Activated T-cell treated with anti-CD3 and anti-CD28 coated beads, Interleukin-2, amount 50 U/mL, for 1 hour (primary cell): ENCODE measurements around the gene PTPRD.

Source experiments
- DNase-seq: peaks from one replicate; pipeline ENCODE4 v3.0.0-alpha.2; 2020

Gene PTPRD

GRCh38 chr9:8877753-8878494, 1734.9 kb downstream of the PTPRD start:
- DNase-seq: no peak

DNA sequence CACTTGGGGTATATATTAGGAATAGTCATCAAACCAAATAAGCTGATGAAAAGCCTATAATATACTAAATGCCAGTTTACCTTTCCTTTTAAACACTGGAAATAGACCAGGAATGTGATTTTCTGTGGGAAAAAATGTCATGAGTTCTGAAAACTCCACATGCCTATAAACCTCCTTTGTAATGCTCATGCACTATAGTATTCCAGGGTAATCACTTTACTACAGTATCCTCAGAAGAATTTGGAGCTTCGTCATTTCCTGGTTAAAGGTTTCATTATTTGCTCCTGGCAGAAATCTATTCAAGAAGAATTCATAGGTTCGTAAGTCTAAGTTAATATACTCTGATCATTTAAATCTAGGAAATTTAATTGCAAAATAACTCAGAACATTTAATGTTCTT, 1736.5 kb downstream of the PTPRD start:
- DNase-seq: no peak

- no peak for DNase-seq
Observed at GRCh38 chr9:8874482-8874881, 1738.3 kb downstream of the PTPRD start.

- no peak for DNase-seq
Observed at GRCh38 chr9:8872802-8873201, 1740.0 kb downstream of the PTPRD start.

GRCh38 chr9:8871796-8872445, 1740.9 kb downstream of the PTPRD start:
- no peak for DNase-seq

DNA sequence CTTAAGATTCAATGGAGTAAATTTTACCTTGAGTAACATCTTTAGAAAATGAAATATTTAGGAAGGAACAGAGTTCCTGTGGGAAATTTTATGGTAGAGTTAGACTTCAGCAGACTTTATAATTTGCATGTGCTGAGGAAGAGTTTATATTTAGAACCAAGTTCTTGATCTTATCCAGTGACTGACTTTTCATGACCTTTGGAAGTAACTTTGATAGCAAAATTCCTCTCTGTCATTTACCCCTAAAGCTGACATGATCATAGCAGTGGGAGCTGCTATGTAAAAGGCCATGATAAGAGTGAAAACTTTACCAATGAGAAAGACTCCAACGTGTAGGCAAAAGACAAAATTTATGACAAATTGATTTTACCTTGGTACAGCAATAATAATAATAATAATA, 1741.4 kb downstream of the PTPRD start:
- no peak for DNase-seq

DNA sequence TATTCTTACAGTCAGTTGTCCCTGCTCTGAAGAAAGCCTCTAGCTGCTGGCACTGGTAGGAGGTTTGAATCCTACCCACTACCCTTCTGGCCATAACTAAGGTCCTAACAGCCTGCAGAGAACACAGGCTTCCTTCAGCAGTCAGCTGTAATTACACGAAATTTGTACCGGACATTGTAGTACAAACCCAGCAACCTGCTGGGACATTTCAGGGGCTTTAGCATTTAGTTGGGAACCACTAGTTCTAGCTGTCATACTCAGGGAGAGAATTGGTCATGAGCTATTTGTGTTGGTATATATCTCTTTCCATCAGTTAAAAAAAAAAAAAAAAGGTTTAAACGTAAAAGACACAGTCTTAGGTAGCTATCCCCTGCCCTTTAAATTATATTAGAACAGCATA, 1743.0 kb downstream of the PTPRD start:
- DNase-seq: no peak

DNA sequence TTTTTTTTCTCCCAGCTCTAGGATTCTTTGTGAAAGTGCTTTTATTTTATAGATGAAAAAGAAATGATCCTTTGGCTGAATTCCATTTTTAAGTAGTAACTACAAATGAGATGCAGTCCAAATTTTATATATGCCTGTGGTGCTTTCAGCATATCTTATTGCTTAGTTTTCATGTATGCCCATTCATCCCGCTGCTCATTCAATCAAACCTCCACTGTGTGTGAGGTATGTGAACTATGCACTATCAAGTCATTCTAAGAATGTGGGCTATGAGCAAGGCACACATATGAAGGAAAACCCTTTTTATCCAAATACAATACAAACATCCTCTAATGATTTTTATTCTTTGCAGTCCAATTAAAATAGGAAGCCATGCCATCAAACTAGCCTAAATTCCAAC, 1744.2 kb downstream of the PTPRD start:
- no peak for DNase-seq

DNA sequence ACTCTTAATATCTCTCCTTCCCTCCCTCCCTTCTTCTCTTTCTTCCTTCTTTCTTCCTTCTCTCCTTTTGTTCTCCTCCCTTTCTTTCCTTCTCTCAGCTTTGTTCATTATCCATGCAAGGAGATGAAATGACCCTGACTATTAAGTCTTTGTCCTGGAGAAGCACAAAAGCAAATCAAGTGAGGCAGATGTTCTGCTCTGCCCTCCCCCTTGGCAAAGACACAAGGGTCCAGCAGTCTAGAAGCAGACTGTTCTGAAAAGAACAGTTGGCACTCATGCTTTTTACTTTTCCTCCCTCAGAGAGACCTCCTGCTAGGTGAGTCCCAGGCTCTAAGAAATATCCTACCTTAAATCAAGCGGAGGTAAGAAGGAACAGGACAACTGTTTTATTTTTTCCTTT, 1745.7 kb downstream of the PTPRD start:
- DNase-seq: no peak

- no peak for DNase-seq
Observed at GRCh38 chr9:8864545-8864896, 1748.3 kb downstream of the PTPRD start.

DNA sequence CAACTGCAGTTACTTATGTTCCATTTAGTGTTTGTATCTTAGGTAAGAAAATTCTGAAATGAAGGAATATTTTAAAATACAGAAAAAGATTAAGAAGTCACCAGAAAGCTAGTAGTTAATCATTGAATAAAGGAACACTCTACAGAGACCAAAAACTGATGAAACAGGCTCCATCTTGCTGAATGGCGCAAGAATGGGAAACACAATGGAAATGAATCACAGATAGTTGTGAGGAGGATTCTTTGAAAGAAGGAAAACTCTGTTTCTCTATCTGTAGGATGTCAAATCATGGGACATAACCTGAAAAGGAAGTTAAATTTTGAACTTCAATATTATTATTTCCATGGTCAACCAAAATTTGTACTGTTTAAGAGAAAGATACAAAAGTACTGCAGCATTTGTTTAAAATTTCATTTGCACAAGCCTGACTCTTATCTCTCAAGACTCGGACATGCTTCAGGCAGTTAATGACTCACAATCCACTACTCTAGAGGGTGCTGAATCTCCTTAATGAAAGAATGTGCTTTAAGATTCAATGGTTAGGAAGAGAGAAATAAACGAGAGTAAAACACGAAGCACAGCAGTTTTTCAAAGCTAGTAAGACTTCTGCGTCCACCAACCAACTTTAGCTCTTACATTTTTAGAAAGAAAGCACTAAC, 1748.8 kb downstream of the PTPRD start:
- DNase-seq: no peak

GRCh38 chr9:8863069-8863468, 1749.7 kb downstream of the PTPRD start:
- DNase-seq: no peak

- DNase-seq: no peak
Observed at GRCh38 chr9:8860925-8861324, 1751.9 kb downstream of the PTPRD start.

DNA sequence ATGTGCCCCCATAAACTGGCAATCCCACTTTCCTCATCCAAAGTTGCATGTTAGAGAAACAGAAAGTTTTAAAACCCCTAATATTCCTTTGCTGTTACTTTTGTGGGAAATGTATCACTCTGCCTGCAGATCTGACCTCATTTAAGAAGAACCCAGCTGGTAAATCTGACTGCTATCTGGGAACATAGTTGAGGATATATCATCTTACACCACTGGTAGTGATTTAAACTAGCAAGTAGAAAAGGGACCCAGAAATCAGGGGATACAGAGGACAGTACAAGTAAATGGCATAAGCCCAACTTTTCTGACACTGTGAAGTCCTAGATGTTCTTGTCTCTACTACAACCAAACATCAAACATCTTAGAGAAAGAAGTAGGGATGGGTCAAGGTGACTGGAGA, 1752.7 kb downstream of the PTPRD start:
- no peak for DNase-seq

- no peak for DNase-seq
Observed at GRCh38 chr9:8859416-8859815, 1753.4 kb downstream of the PTPRD start.

DNA sequence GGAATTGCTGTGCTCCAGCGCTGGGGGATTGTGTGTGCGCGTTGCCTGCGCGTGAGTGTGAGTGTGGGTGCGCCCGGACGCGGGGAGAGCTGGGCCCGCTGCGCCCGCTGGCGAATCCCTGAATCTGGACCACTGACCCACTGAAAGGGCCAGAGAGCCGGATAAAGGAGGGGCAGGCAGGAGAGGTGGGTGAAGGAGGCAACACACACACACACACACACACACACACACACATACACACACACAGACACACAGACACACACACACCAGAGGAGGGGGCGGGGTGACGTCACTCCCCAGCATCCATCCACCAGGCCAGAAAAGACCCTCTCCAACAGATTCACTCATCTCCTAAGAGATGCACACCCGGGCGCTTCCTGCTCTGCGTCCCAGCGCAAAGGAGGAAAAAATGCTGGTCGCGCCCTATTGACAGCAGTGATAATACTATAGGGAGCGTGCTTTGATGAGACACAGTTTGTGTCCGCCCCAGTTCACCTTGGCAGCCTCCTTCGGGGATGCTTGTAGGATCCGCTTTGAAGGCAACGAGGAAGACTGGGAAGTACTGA, 1754.1 kb downstream of the PTPRD start:
- no peak for DNase-seq

- DNase-seq: no peak
Observed at GRCh38 chr9:8857926-8858595, 1754.7 kb downstream of the PTPRD start.

GRCh38 chr9:8857068-8857925, 1755.5 kb downstream of the PTPRD start:
- DNase-seq: no peak

DNA sequence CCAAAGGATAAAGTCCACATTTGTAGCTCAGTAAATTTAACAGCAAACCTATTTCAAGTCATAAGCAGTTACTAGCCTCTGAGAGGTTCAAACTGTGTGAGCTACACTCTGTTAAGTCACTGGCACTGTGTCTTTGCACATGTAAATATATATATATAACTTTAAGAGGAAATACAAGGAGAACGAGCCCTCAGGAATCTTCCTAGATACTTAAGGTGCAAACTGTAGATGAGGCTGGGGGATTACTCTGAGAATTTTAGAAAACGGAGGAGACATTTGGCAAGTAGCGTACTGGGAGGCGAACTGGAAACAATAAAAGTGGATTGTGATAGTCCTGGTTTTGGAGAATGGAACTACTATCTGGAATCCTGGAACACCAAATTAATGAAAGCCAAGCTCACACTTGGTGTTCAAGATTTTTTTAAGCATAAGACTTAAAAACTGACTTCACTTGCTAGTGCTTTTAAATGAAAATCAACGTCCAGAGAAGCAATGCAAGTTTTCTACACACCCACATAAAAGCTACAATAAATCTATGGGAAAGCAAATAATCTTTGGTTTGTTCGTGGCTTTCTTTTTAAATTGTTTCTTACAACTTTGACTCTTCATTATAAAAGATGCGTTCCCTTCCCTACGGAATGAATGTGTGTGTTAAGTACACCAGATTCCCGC, 1756.3 kb downstream of the PTPRD start:
- no peak for DNase-seq

- DNase-seq: no peak
Observed at GRCh38 chr9:8855046-8855445, 1757.8 kb downstream of the PTPRD start.

DNA sequence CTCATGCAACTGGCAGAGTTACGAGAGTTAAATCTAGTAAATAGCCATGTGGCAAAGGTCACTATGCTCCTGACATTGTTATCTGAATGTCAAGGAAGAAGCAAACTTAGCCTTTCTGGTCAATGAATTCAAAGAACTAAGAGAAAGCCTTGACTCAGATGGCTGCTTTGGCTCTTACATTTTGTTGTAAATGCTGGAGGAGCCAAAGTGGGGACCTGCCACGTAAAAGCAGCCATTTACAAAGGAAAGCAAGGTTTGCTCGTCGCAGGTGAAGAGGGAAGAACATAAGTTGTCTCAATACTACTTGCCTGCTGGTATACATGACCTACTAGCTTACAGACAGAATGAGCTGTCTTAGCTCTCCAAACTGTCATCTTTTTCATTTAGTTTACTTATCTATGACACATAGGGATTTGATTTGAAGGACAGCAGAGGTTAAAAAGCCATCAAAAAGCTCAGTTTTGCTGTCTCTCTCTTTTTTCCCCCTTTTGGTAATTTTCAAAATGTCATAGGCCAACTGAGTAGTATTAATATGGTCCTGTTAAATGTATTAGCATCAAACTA, 1760.4 kb downstream of the PTPRD start:
- no peak for DNase-seq

DNA sequence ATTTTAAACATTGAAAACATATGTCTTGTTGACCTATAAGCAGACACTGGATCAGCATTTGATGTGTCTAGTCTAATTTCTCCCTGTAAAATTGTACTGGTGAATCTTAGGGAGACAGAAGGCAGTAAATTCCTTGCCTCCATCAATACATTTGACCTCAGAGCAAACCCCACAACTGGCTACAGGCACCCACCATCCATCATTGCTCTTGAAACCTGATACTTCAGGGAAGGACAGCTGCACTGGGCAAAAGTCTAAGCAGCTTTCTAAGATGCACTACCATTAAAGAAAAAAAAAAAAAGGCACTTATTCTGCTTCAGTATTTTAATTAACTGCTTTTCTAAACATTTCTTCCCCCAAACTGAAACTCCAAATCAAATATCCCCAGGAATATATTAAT, 1761.9 kb downstream of the PTPRD start:
- no peak for DNase-seq
